Activated T-cell treated with anti-CD3 and anti-CD28 coated beads for 48 hours (primary cell): ENCODE results near the gene UBE2L6.
A peak's percentile ranks its signal among the peaks of the same experiment; 100 is the strongest.
"Not testable (repeated sequence)": the region's sequence is repeated elsewhere in the genome, so short reads cannot be mapped to it uniquely, and the experiment has no call there.

Source experiments
- DNase-seq: peaks from one replicate; pipeline ENCODE4 v3.0.0-alpha.2; 2020; ENCODE audit warnings: low read depth

UBE2L6 gene

DNA sequence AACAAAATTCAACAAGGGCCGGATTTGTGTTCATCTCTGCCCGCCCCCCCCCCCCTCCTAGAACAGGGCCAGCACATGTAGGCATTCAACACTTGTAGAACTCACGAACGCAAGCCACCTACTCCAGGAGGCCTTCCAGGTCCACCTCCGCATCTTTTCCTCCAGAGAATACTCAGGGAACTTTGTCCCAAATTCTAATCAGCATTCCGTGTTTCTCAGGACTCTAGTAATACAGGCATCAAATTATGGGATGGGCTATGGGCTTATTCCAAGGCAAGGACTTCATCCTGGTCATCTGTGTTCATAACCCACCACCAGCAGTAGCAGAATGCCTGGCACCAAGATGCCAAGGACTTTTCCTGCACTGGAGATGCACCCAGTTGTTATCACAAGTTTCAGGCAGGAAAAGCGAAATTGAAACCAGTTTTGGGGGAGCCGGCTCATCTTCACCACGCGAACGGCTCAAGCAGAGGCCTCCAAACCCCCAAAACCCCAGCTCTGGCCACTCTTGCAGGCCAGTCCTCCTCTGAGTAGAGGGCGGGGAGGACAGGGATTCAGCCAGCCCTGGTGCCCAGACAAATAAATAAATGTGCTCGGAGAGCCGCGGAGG, 462 bp downstream of the UBE2L6 start:
- no peak for DNase-seq

DNA sequence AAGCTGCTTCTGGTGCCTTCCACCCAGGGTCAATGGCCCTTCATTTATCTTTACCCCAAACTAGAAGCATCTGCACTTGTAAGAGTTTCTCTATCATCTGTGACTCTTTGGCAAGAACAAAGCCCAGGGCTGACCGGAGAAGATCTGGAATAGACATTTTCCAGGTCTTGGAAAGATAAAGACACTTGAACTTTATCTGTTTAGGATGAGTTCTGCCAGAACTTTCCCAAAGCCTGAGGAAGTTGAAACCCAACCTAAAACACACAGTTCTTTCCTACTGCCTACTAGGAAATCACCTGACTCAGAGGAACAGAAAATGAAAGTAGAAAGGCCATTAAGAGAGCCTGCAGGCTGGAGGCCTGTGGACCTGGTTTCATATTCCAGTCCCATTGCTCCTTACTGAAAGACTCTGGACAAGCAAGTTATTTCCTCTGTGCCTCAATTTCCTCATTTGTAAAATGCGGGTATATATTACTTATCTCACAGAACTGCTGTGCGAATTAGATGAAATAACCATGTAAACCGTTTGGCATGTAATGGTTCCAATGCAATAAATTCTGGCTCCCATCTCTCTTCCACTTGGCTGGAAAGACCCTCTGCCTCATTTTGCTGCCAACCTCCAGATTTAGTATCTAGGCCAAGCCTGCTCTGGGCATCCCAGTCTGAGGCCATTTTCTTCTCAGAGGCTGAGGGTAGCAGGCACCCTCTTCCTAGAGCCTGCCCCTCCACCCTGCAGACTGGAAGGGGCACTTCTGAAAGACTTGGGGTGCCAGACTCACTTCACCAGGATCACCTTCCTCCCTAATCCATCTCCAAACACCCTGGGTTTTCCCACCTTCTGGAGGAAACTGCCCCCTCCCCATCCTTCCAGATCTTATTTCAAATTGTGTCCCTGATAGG, 1.2 kb downstream of the UBE2L6 start:
- DNase-seq, result no peak

DNA sequence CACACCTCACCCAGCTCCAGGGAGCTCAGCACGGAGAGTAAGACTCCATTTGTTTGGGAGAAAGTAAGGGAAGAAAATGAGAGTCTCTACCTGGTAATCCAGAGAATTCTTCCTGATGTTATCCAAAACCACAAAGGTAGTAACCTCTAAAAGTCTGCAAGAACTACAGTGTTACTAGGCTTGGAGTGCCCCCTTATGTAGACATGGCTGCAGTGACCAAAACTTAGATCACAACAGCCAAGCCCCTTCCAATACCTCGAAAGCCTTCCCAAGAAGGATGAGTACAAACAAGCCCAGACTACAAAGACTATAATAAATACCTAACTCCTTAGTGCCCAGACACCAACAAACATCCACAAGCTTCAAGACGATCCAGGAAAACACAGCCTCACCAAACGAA, 4.9 kb downstream of the UBE2L6 start:
- DNase-seq, result no peak

DNA sequence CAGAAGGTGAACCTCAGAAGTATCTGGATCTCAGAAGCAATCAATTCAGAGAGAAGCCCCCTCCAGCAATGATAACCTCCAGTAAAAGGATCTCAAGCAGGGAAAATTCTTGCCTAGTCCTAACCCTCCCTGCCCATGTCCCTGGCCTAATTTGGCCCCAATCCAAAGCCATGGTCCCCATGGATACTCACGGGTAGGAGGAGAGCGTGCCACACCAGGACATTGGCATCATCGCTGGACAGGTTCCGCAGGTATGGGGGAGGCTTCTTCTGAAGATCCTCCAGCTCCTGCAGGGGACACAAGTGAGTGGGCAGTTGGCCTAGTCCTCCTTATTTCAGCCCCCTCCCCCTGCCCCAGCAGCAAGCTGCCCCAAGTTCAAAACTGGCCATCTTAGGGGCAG, 7.3 kb downstream of the UBE2L6 start:
- no peak for DNase-seq

DNA sequence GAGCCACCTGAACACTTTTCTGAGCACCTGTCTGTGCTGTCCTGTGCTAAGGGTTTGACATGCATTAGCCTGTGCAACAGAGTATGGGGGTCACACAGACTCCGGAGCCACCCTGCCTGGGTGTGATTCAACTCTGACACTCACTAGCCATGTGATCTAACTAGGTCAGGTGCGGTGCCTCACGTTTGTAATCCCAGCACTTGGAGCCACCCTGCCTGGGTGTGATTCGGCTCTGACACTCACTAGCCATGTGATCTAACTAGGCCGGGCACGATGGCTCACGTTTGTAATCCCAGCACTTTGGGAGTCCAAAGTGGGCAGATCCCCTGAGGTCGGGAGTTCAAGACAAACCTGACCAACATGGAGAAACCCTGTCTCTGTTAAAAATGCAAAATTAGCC, 11.4 kb downstream of the UBE2L6 start:
- DNase-seq, result no peak

DNA sequence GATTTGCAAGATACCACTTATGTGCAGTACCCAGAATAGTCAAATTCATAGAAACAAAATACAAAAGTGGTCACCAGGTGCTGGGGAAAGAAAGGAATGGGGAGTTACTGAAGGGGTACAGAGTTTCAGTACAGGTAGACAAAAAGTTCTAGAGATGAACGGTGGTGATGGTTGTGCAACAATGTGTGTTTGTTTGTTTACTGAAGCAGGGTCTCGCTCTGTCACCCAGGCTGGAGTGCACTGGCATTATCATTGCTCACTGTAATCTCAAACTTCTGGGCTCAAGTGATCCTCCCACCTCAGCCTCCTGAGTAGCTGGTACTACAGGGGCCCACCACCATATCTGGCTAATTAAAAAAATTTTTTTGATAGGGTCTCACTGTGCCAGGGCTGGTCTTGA, 12.1 kb downstream of the UBE2L6 start:
- DNase-seq, result no peak

DNA sequence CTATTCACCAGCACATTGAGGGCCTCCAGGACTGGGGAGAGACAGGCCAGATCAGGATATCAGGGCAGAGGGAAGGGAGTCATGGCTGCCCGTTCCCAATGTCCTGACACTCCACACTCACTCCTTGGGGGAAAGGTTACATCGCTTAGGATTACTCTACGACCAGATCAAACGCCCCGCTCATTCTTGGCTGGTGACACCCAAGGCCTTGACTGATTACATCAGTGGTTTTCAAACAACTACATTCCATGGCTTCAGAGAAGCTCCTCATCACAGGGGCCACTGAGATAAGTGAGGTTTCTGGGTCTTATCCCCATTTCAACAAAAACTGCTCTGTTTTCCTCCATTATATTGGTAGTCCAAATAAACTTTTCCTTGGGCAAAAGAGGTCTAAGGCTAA, 15.0 kb downstream of the UBE2L6 start:
- no peak for DNase-seq

DNA sequence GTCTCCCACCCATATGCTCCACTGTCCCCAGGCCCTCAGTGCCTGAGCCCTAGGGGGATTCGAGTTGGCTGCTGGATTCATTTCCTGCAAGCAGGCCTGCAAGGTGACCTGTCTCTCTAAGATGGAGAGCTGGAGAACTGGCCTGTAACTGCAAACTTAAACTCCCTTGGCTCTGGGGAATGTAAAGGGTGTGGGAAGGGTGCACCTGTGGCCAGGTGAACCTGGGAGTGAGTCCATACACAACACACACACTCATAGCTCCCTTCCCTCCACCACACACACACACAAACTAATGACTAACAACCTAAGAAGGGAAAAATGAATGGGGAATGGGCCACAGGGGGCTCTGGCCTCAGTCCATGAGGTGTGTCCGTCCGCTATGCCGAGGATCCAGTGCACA, 15.5 kb downstream of the UBE2L6 start:
- no peak for DNase-seq

DNA sequence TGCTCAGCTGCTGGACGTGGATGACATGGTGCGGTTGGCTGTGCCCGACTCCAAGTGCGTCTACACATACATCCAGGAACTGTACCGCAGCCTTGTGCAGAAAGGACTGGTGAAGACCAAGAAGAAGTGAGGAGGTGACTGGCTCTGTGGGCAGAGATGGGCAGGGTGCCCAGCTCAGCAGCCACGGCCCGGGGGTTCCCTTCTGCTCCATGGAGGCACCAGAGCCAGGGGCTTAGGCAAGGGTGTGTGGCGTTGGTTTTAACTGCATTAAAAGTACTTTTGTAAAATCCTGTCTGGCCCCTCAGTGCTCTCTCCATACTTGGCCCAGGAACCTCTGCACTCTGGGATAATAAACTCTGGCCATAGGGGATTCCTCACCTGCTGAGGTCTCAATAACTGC, 17.5 kb downstream of the UBE2L6 start:
- no peak for DNase-seq

DNA sequence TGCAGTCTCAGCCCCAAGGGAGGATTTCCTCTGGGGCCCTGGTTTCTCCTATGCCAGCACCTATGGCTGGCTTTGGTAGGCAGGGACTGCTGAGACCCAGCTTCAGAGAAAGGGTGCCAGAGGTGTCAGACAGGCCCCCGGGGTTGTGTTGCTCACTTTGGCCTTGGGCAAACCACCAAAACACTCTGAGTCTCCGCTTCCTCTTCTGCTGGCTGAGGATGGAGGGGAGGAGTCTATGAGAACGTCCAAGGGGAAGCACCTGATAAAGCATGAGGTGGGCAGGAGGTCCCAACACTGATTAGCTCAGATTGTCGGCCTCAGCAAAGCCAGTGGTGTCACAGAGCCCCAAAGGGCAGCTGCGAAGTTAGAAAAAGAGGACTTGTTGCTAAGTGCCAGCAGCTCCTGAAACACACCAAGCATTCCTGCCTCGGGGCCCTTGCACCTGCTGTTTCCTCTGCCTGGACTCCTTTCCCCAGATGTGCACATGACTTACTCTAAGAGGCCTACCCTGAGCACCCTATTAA, 19.6 kb downstream of the UBE2L6 start:
- no peak for DNase-seq

DNA sequence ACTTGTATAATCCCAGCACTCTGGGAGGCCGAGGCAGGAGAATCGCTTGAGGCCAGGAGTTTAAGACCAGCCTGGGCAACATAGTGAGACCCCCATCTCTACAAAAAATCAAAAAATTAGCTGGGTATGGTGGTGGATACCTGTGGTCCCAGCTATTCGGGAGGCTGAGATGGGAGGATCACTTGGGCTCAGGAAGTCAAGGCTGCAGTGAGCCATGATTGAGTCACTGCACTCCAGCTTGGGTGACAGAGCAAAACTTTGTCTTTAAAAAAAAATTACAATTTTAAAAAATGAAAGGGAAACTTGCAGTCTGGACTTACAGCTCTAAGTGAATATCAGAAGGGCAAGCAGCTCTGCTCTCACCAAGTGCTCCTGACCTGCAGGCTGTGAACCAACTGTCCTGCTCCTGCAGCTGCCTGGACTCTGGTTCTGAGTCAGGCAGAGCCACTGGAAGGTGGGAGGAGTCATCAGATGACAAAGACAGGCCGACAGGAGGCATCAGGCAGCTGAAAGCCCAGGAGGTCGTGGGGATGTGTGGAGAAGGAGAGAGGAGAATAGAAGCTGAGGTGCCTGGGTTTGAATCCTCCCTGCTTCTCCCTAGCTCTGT, 20.5 kb downstream of the UBE2L6 start:
- no peak for DNase-seq

DNA sequence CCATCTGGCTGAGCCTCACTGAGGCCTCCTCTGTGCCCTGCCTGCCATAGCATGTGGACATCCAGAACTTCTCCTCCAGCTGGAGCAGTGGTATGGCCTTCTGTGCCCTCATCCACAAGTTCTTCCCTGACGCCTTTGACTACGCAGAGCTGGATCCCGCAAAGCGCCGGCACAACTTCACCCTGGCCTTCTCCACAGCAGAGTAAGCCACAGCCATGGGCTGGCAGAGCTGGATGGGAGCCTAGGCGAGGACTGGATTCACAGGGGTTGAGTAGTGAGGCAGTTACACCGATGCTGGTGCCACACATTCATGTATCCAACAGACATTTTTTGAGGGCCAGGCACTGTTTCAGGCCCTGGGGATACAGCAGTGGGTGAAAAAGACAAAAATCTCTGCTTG, 21.0 kb downstream of the UBE2L6 start:
- DNase-seq, result no peak

DNA sequence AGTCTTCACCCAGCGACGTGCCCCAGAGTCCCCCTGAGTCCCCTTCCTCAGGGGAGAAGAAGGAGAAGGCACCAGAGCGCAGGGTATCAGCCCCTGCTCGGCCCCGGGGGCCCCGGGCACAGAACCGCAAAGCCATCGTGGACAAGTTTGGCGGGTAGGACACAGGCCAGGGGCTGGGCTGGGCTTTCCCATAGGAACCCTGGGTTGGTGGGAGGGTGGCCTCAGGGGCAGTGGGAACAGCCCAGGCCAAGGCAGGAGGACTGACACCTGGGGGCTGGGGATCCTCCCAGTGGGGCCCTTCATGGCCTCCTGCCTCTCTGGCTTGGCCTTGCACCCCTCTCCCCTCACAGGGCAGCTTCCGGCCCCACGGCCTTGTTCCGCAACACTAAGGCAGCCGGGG, 21.6 kb downstream of the UBE2L6 start:
- no peak for DNase-seq

DNA sequence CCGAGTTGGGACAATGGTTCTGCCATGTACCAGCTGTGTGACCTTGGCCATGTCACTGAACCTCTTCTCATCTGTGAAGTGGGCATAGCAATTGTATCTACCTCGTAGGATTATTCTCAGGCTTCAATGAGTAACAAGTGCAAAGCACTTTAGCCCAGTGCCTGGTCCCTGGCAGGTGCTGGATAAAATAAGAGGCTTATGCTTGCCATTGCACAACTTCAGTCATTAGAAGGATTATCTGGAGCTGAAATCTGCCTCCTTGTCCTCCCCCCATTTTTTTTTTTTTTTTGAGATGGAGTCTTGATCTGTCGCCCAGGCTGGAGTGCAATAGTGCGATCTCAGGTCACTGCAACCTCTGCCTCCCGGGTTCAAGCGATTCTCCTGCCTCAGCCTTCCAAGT, 22.9 kb downstream of the UBE2L6 start:
- DNase-seq, result no peak

DNA sequence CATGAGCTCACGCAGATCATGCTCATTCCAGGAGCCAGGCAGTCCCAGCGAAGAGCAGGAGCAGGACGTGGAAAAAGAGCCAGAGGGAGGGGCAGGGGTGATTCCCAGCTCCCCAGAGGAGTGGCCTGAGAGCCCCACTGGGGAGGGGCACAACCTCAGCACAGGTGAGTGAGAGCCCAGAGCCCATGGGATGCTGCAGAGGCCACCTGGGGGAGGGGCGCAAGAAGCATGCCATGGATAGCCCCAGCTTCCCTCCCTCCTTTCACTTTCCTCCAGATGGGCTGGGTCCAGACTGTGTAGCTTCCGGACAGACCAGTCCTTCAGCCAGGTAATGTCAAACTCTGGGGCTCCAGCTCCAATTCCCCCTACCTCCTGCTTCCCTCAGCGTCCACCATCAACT, 23.9 kb downstream of the UBE2L6 start:
- DNase-seq, result no peak

DNA sequence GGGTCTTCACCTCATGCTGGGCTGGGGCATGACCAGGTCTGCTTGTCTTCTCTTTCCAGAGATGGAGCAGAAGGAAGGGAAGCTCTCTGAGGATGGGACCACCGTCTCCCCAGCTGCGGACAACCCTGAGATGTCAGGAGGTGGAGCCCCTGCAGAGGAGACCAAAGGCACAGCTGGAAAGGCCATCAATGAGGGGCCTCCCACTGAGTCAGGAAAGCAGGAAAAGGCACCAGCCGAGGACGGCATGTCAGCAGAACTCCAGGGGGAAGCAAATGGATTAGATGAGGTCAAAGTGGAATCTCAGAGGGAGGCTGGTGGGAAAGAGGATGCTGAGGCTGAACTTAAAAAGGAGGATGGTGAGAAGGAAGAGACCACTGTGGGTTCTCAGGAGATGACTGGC, 24.9 kb downstream of the UBE2L6 start:
- DNase-seq, result no peak

DNA sequence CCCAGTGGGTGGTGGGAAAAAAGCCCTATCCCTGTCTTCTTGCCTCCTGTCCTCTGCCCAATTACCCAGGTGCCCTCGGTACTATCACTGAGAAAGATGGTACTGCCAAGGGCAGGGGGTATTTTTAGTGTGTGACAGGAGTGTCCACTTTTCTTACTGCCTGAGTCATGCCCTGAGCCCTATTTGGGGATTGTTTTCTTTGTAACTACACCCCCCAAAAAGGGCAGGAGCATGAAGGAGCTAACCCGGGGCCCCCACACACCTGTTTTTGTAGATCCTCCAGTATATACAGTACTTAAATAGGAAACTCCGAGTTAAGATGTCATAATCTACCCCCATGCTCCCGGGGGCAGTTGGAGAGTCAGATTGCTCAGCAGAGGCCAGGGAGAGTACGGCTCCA, 26.3 kb downstream of the UBE2L6 start:
- no peak for DNase-seq

DNA sequence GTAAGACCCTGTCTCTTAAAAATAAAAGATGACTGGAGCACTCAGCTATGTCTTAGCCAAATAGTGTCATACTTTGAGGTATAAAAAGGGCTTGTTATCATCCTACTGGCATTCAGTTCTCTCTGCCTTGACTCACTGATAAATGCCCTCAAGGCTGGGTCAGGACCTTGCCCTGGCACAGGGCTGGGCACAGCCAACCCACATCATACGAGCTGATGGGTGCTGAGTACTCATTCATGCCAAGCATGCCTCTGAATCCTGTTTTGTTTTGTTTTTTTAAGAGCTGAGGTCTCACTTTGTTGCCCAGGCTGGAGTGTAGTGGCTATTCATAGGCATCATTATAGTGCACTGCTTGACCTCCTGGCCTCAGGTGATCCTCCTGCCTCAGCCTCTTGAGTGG, 28.1 kb downstream of the UBE2L6 start:
- no peak for DNase-seq

DNA sequence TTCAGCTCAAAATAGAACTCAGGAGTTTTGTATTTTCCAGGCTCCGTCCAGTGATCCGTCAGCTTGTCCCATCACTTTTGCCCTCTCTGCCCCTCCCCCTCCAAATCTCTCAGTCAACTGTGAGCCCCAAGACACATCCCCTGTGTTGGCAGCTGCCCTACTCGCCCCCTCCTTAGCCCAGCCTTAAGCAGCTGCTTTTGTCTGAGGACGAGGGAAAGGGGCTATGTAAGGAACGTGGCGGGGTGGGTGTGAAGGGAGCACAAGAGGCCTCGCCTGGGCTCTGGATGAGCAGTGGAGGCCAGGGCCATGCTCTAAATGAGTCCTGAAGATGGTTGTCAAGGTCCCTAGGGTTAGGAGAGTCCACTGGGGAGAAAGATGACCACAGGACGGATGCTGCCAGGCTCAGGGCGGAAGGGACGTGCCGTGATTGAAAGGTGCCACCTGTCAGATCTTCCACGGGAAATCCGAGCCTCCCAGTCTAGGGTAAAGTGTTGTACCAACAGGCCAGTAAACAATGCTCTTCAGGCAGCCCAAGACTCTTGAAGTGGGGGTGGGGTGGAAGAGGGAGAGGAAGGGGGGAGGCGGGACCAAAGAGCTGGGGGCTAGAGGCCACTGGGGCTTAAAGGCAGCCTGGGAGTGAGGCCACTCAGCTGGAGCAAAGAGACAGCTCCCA, 30.4 kb downstream of the UBE2L6 start, which contains the start of gene SMTNL1:
Gene SMTNL1, plus strand, starts transcription at position 649 of the 673 bp plus-strand sequence. CDS start 5,048 bp downstream, outside the sequence.
- no peak for DNase-seq

DNA sequence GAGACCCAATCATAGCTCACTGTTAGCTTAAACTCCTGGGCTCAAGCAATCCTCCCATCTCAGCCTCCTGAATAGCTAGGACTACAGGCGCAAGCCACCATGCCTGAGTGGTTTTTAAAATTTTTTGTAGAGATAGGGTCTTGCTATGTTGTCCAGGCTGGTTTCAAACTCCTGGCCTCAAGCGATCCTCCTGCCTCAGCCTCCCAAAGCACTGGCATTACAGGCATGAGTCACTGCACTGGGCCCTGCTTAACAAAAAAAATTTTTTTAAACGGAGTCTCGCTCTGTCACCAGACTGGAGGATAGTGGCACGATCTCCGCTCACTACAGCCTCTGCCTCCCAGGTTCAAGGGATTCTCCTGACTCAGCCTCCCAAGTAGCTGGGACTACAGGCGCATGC, 33.0 kb downstream of the UBE2L6 start:
- DNase-seq, result not testable (repeated sequence)

DNA sequence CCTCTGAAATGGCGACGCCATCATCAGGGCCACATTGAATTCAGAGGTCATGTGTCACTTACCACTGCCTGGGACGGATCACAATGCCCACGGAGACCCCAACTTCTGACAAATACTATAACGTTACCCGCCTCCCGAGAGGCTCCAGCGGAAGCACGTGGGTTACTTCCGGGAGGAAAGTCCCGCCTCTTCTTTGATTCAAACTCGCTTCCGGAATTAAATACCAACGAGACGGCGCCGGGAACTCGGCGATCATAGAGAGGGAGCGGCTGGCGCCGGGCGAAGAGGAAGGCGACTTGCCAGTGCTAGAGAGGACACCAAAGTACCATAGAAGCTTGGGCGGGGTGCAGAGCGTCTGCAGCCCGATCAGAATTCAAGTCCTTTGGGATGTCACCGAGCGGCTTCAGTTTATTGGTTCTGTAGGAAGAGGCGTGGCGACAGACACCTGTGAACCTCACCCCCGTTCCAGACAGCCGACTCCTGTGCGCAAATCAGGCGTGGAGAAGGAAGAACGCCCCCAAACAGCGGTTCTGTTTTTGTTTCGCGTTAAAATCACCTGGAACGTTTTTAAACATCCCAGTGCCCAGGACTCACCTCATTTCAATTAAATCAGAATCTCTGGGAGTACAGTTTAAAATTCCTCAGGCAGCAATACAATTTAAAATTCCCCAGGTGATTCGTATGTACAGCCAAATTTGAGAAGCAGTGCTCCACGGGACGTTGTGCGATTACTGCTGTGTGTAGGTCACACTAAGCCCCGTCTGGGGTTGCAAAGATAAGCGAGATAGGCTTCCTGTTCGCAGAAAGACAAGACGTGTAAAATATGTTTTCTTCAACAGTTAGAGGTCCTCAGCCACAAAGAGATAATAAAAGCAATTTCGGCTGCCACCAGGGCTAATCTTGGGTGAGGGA, 36.6 kb downstream of the UBE2L6 start, which contains the start of gene TIMM10:
Gene TIMM10, minus strand, starts transcription at position 159 of the 912 bp plus-strand sequence. CDS start 565 bp downstream, outside the sequence.
- peak; percentile 90 for DNase-seq
